Fibroblast of lung (primary cell): ENCODE results near the gene PFKFB2.

Experiments
- CTCF ChIP-seq, 2 donors: IDR thresholded peaks in 1 of 2; conservative IDR thresholded peaks in 1 of 2; 1 replicate in 1 of 2; 2 replicates in 1 of 2; pipeline ENCODE4 v1.5.1; 2011 to 2012; ENCODE audit warnings: low read length in 2 of 2, control low read depth in 1 of 2, inconsistent platforms in 1 of 2, low read depth in 1 of 2, mild to moderate bottlenecking in 1 of 2
- EZH2 ChIP-seq: IDR thresholded peaks from 2 replicates; pipeline ENCODE4 v1.5.1; 2012; ENCODE audit warnings: low read length, control low read depth, mild to moderate bottlenecking; ENCODE audit errors: missing control alignments

- TF ChIP-seq CTCF (conservative IDR thresholded peaks at IDR 0.05 in 1 of 2, IDR thresholded peaks at IDR 0.05 in 1 of 2; ENCODE audit: low read depth in 1 of 2, low read length in 2 of 2) = no peak
- TF ChIP-seq EZH2 = no peak
Observed at GRCh38 chr1:207063014-207063413, 9.9 kb downstream of the PFKFB2 start.
